PC-3 (cell line): ENCODE data around the gene IFNW1. TPM values are rescaled to one million over a fixed set of nuclear protein-coding genes. Genes with fewer than 3 reads are reported as not detected.
"Not testable (repeated sequence)": the region's sequence is repeated elsewhere in the genome, so short reads cannot be mapped to it uniquely, and the experiment has no call there.

Experiments
- ATAC-seq: fragments of 200-7000 bp; cut with Tn5 transposase; 2 replicates; pipeline ENCODE4 v1.9.1; 2020; ENCODE audit warnings: mild to moderate bottlenecking, moderate library complexity
- Bru-seq: library from RNA; stranded (reverse); fragments of 400-500 nt; gene quantifications from one replicate; lab custom pipeline; 2021; lab: Mats Ljungman, UMichigan
- BruChase-seq, 2 experiments: library from RNA; stranded (reverse); fragments of 400-500 nt; gene quantifications; one replicate each; lab custom pipeline; 2021; lab: Mats Ljungman, UMichigan
- BruUV-seq: library from RNA; stranded (reverse); fragments of 400-500 nt; replicated peaks from 2 replicates; lab custom pipeline; 2021; lab: Mats Ljungman, UMichigan
- CTCF ChIA-PET: fragments of 300-600 bp; sonication (Branson Sonifier 250); formaldehyde crosslinking; loops from one replicate; lab custom pipeline; 2022; ENCODE audit warnings: antibody characterized with exemption; lab: Charles Lee
- POLR2A ChIA-PET: fragments of 300-600 bp; sonication (Branson Sonifier 250); formaldehyde crosslinking; loops from one replicate; lab custom pipeline; 2022; ENCODE audit warnings: antibody characterized with exemption; ENCODE audit not compliant: unreplicated experiment; lab: Charles Lee
- DNase-seq: peaks from one replicate; pipeline ENCODE4 v3.0.0-alpha.2; 2015
- H2AFZ ChIP-seq: fragments of 300-600 bp; sonication (generic); 2 replicates; pipeline ENCODE4 v1.6.0; 2016; ENCODE audit warnings: antibody characterized with exemption, low read length
- H3F3A ChIP-seq: fragments of 300-600 bp; sonication (generic); one replicate; pipeline ENCODE4 v1.6.0; 2017; ENCODE audit warnings: antibody characterized with exemption, low read length, control low read depth, mild to moderate bottlenecking; ENCODE audit not compliant: unreplicated experiment
- H3K27ac ChIP-seq: fragments of 300-600 bp; sonication (generic); 2 replicates; pipeline ENCODE4 v1.5.1; 2016; ENCODE audit warnings: mild to moderate bottlenecking, low read length
- H3K27me3 ChIP-seq: fragments of 300-600 bp; sonication (generic); 2 replicates; pipeline ENCODE4 v1.6.1; 2016; ENCODE audit warnings: low read length, mixed read lengths
- H3K36me3 ChIP-seq: fragments of 300-600 bp; sonication (generic); 2 replicates; pipeline ENCODE4 v1.6.1; 2016; ENCODE audit warnings: low read depth, mixed run types, low read length, mixed read lengths
- H3K4me1 ChIP-seq: fragments of 300-600 bp; sonication (generic); 2 replicates; pipeline ENCODE4 v1.5.1; 2016; ENCODE audit warnings: low read length; ENCODE audit not compliant: insufficient read depth
- H3K4me2 ChIP-seq: fragments of 300-600 bp; sonication (generic); 2 replicates; pipeline ENCODE4 v1.6.0; 2016; ENCODE audit warnings: low read length
- H3K4me3 ChIP-seq: fragments of 300-600 bp; sonication (generic); 2 replicates; pipeline ENCODE4 v1.5.1; 2016; ENCODE audit warnings: mild to moderate bottlenecking, low read length, mixed read lengths
- H3K79me2 ChIP-seq: fragments of 300-600 bp; sonication (generic); 2 replicates; pipeline ENCODE4 v1.6.1; 2017; ENCODE audit warnings: low read length, mixed read lengths
- H3K9ac ChIP-seq: fragments of 300-600 bp; sonication (generic); 2 replicates; pipeline ENCODE4 v1.6.0; 2016; ENCODE audit warnings: mild to moderate bottlenecking, low read length
- H3K9me2 ChIP-seq: fragments of 300-600 bp; sonication (generic); replicated peaks from 2 replicates; pipeline ENCODE4 v1.6.1; 2016; ENCODE audit warnings: mixed run types, low read length, mixed read lengths
- H3K9me3 ChIP-seq: fragments of 300-600 bp; sonication (generic); 2 replicates; pipeline ENCODE4 v1.6.1; 2016; ENCODE audit warnings: low read length, mixed read lengths
- H4K20me1 ChIP-seq: fragments of 300-600 bp; sonication (generic); 2 replicates; pipeline ENCODE4 v1.6.1; 2016; ENCODE audit warnings: low read length, mixed read lengths
- CTCF ChIP-seq: fragments of 300-600 bp; sonication (generic); conservative IDR thresholded peaks from 2 replicates; pipeline ENCODE4 v1.5.1; 2017; ENCODE audit warnings: antibody characterized with exemption, low read depth, mild to moderate bottlenecking, low read length
- EZH2 ChIP-seq: fragments of 300-600 bp; sonication (generic); IDR thresholded peaks from one replicate; pipeline ENCODE4 v1.6.1; 2017; ENCODE audit warnings: antibody characterized with exemption, mild to moderate bottlenecking, low read length; ENCODE audit not compliant: unreplicated experiment
- EZH2phosphoT487 ChIP-seq: fragments of 300-600 bp; sonication (generic); IDR thresholded peaks from 2 replicates; pipeline ENCODE4 v1.6.1; 2018; ENCODE audit warnings: mild to moderate bottlenecking, antibody characterized with exemption, low read length, borderline replicate concordance
- intact Hi-C: fragments of 100-400 bp; cut with micrococcal nuclease; formaldehyde crosslinking; loops from 2 replicates; pipeline ENCODE4 v1.9.0; 2023
- long read RNA-seq: library from polyadenylated mRNA; unstranded; transcript quantifications from one replicate; pipeline ENCODE4 v2.0.0, GENCODE V29; 2021; ENCODE audit not compliant: unreplicated experiment
- total RNA-seq: library from RNA; depleted of rRNA; stranded (reverse); fragments of >200 nt; gene quantifications from 2 replicates; pipeline ENCODE4 v1.2.3, GENCODE V29; 2014; rRNA removed

IFNW1 gene
- not detected in 2 replicates for total RNA-seq
- Bru-seq, nascent RNA: not detected
- BruChase-seq, experiment 1, labeled RNA remaining after a 6-hour chase: not detected
- BruChase-seq, experiment 2, labeled RNA remaining after a 2-hour chase: not detected
- long read RNA-seq: 0 reads

GRCh38 chr9:21141427-21141882, at the start of gene IFNW1:
IFNW1 (minus strand) TSS chr9:21141832; CDS start chr9:21141570, 262 bp downstream.
- no peaks in the 10 kb centered on the region for H3K9me3 ChIP-seq

GRCh38 chr9:21187487-21187886, 45.9 kb upstream of the IFNW1 start, which contains the start of gene IFNA4:
IFNA4 (minus strand) TSS chr9:21187587; CDS start chr9:21187531, 56 bp downstream.
- H2AFZ ChIP-seq, intact Hi-C loops, H3K27me3 ChIP-seq, H3K9me2 ChIP-seq, H3K36me3 ChIP-seq, ATAC-seq, H4K20me1 ChIP-seq, H3K4me3 ChIP-seq, H3K4me2 ChIP-seq, H3K9ac ChIP-seq, H3K79me2 ChIP-seq, BruUV-seq, H3K4me1 ChIP-seq, DNase-seq, H3K9me3 ChIP-seq, H3F3A ChIP-seq, CTCF ChIA-PET, POLR2A ChIA-PET, H3K27ac ChIP-seq: not testable (repeated sequence)

More at GRCh38 chr9:21141427-21141882, at the start of gene IFNW1:
- Histone ChIP-seq H3K4me3 (no peak within 1 kb of the TSS), H3K27ac (no peak within 1 kb of the TSS), H2AFZ (no peak within 1 kb of the TSS), H3K36me3 (no peaks in the 10 kb centered on the region), H3K27me3 (peaks cover 9% of the 10 kb centered on the region; the same call in 1 of the 2 replicates), H3K9ac (no peak within 1 kb of the TSS), H3K4me1 (no peaks in the 10 kb centered on the region), H3K4me2 (no peak within 1 kb of the TSS), H3K9me2 (no peaks in the 10 kb centered on the region), H3F3A (no peaks in the 10 kb centered on the region), H3K79me2 (no peaks in the 10 kb centered on the region), H4K20me1 (no peaks in the 10 kb centered on the region)
- no TSS peak for BruUV-seq
- no peak for DNase-seq
- peak; percentile 26; the same call in 1 of the 2 replicates for TF ChIP-seq CTCF
- TF ChIP-seq EZH2phosphoT487: no peak
- TF ChIP-seq EZH2: no peak
- intact Hi-C loops: no loop called here
- ChIA-PET CTCF (no interaction called here), POLR2A (no interaction called here)
- ATAC-seq: peak; percentile 48; the same call in 1 of the 2 replicates

GRCh38 chr9:21182810-21183736, 41.4 kb upstream of the IFNW1 start:
- H3K9me3 ChIP-seq, H4K20me1 ChIP-seq, H3K9ac ChIP-seq, H3K4me2 ChIP-seq, H2AFZ ChIP-seq, H3K9me2 ChIP-seq, intact Hi-C loops, H3K27me3 ChIP-seq, H3F3A ChIP-seq, H3K36me3 ChIP-seq, H3K27ac ChIP-seq, H3K4me1 ChIP-seq, H3K4me3 ChIP-seq, BruUV-seq, POLR2A ChIA-PET, H3K79me2 ChIP-seq: not testable (repeated sequence)
- peak; percentile 63 for ATAC-seq
- CTCF ChIA-PET: interaction anchor here (0.6 to 1.2 kb wide), 4 partner anchors 12 to 116 kb away, joined by 3 to 5 read pairs (median 5); no protein-coding TSS in a partner anchor
- TF ChIP-seq CTCF: peak; percentile 56
- peak; percentile 32 for DNase-seq
